Measurements from ENCODE around the gene PARN.
"Not testable (repeated sequence)": the region's sequence is repeated elsewhere in the genome, so short reads cannot be mapped to it uniquely, and the experiment has no call there.

PARN gene

GRCh38 chr16:14635395-14636165, 5.5 kb upstream of the PARN start:
- Histone ChIP-seq H3K4me1 (ENCODE audit: control insufficient read depth in 1 of 2, insufficient read depth in 1 of 2, low read depth in 1 of 2, low read length in 1 of 2) (peaks cover 24 to 27% of the 10 kb centered on the region in 2 experiments), H3K9me3 (no peaks in the 10 kb centered on the region), H3K27me3 (no peaks in the 10 kb centered on the region), H3K36me3 (no peaks in the 10 kb centered on the region), H3K4me3 (ENCODE audit: low read depth in 1 of 2, low read length in 1 of 2) (no peak overlapping the region), H3K27ac (no peak overlapping the region)
- no peak for TF ChIP-seq CTCF (IDR thresholded peaks at IDR 0.05)

GRCh38 chr16:14634389-14634725, 4.3 kb upstream of the PARN start:
- Histone ChIP-seq H3K27ac (peak overlapping the region; percentile 92), H3K4me1 (ENCODE audit: control insufficient read depth in 1 of 2, insufficient read depth in 1 of 2, low read depth in 1 of 2, low read length in 1 of 2) (peaks cover 33 to 34% of the 10 kb centered on the region in 2 experiments), H3K27me3 (no peaks in the 10 kb centered on the region), H3K9me3 (no peaks in the 10 kb centered on the region), H3K36me3 (no peaks in the 10 kb centered on the region), H3K4me3 (ENCODE audit: low read depth in 1 of 2, low read length in 1 of 2) (peak overlapping the region; percentile 91 to 96)
- no peak for TF ChIP-seq CTCF (IDR thresholded peaks at IDR 0.05)

- peak within 1 kb of the TSS; percentile 91 to 96 for H3K4me3 ChIP-seq (ENCODE audit: low read depth in 1 of 2, low read length in 1 of 2)
- H3K36me3 ChIP-seq = no peaks in the 10 kb centered on the region
- H3K27me3 ChIP-seq = no peaks in the 10 kb centered on the region
- peak within 1 kb of the TSS; percentile 92 for H3K27ac ChIP-seq
- no peak for TF ChIP-seq CTCF (IDR thresholded peaks at IDR 0.05)
- H3K4me1 ChIP-seq (ENCODE audit: control insufficient read depth in 1 of 2, insufficient read depth in 1 of 2, low read depth in 1 of 2, low read length in 1 of 2) = peaks cover 42% of the 10 kb centered on the region in 2 experiments
- H3K9me3 ChIP-seq = no peaks in the 10 kb centered on the region
Measured at GRCh38 chr16:14632693-14633569, 2.9 kb upstream of the PARN start, which contains the start of gene BFAR. Gene BFAR (plus strand): TSS chr16:14632951. CDS start chr16:14644347, 11,396 bp downstream.

- H3K36me3 ChIP-seq, H3K27me3 ChIP-seq, H3K9me3 ChIP-seq: not testable (repeated sequence)
- peaks cover 42% of the 10 kb centered on the region in 2 experiments for H3K4me1 ChIP-seq (ENCODE audit: control insufficient read depth in 1 of 2, insufficient read depth in 1 of 2, low read depth in 1 of 2, low read length in 1 of 2)
- peak overlapping the region; percentile 70 to 79 for H3K4me3 ChIP-seq (ENCODE audit: low read depth in 1 of 2, low read length in 1 of 2)
- peak overlapping the region; percentile 90 for H3K27ac ChIP-seq
Measured at GRCh38 chr16:14630620-14631330, 715 bp upstream of the PARN start.

- H3K9me3 ChIP-seq = no peaks in the 10 kb centered on the region
- peak overlapping the region; percentile 70 to 79 for H3K4me3 ChIP-seq (ENCODE audit: low read depth in 1 of 2, low read length in 1 of 2)
- peaks cover 41 to 42% of the 10 kb centered on the region in 2 experiments for H3K4me1 ChIP-seq (ENCODE audit: control insufficient read depth in 1 of 2, insufficient read depth in 1 of 2, low read depth in 1 of 2, low read length in 1 of 2)
- H3K27me3 ChIP-seq = no peaks in the 10 kb centered on the region
- peaks cover 19% of the 10 kb centered on the region for H3K36me3 ChIP-seq
- no peak for TF ChIP-seq CTCF (IDR thresholded peaks at IDR 0.05)
- H3K27ac ChIP-seq = peak overlapping the region; percentile 90
Measured at GRCh38 chr16:14629612-14629918, 495 bp downstream of the PARN start.
